Mammary epithelial cell (primary cell): ENCODE results near the gene COQ5.

Experiments
- CTCF ChIP-seq, 2 donors: IDR thresholded peaks in 1 of 2; conservative IDR thresholded peaks in 1 of 2; 2 replicates each; pipeline ENCODE4 v1.5.1; 2011 to 2012; ENCODE audit warnings: inconsistent platforms in 2 of 2, low read length in 2 of 2, mild to moderate bottlenecking in 2 of 2, control low read depth in 1 of 2, low read depth in 1 of 2; ENCODE audit not compliant: insufficient read depth in 1 of 2; ENCODE audit errors: extremely low read depth in 1 of 2
- EZH2 ChIP-seq: IDR thresholded peaks from 2 replicates; pipeline ENCODE4 v1.6.1; 2012; ENCODE audit warnings: low read length, inconsistent platforms, borderline replicate concordance

DNA sequence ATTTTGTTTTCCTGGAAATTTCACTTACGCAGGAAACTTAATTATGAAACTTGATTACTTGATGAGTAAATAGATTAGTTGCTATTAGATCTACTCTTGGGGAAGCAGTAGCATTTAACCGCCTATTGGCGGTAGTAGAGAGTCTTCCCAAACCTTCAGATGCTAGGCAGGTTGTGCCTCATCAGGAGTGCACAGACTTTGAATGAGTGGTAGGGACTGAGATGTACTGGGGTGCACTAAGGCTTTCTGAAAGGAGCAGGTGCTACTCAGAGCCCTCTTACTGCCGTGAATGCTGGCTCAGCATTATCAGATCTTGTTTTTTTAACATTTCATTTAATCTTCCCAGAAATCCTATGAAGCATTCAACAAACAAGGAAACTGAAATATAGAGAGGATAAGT, 75.0 kb downstream of the COQ5 start:
- TF ChIP-seq CTCF (conservative IDR thresholded peaks at IDR 0.05 in 1 of 2, IDR thresholded peaks at IDR 0.05 in 1 of 2; ENCODE audit: extremely low read depth in 1 of 2, insufficient read depth in 1 of 2, low read depth in 1 of 2, low read length in 2 of 2) (peak; percentile 71 to 82), EZH2 (no peak)
